Activated CD8-positive, alpha-beta T cell treated with anti-CD3 and anti-CD28 coated beads for 36 hours (primary cell): Measurements from ENCODE around the gene FGF18. TPM values are rescaled to one million over a fixed set of nuclear protein-coding genes. Genes with fewer than 3 reads are reported as not detected.

Source experiments
- ATAC-seq: fragments of 200-7000 bp; cut with Tn5 transposase; one replicate; pipeline ENCODE4 v1.10.0; 2021; ENCODE audit warnings: mild to moderate bottlenecking, moderate library complexity
- CTCF ChIA-PET: fragments of 350-600 bp; sonication (Branson Sonifier 250); formaldehyde crosslinking; loops from one replicate; lab custom pipeline; 2021; ENCODE audit warnings: antibody characterized with exemption; lab: Charles Lee
- POLR2A ChIA-PET: fragments of 350-600 bp; sonication (Branson Sonifier 250); formaldehyde crosslinking; loops from one replicate; lab custom pipeline; 2021; ENCODE audit warnings: antibody characterized with exemption; lab: Charles Lee
- DNase-seq: peaks from one replicate; pipeline ENCODE4 v3.0.0-alpha.2; 2020
- H3K27ac Mint-ChIP-seq: one replicate; pipeline ENCODE4 v1.8.0; 2021; ENCODE audit warnings: mild to moderate bottlenecking, mixed read lengths
- H3K27me3 Mint-ChIP-seq: one replicate; pipeline ENCODE4 v1.8.0; 2021; ENCODE audit warnings: mixed read lengths
- H3K36me3 Mint-ChIP-seq: one replicate; pipeline ENCODE4 v1.8.0; 2021; ENCODE audit warnings: low read depth, mixed read lengths
- H3K4me1 Mint-ChIP-seq: one replicate; pipeline ENCODE4 v1.8.0; 2021; ENCODE audit warnings: low read depth, mixed read lengths
- H3K4me3 Mint-ChIP-seq: one replicate; pipeline ENCODE4 v1.8.0; 2021; ENCODE audit warnings: mild to moderate bottlenecking, moderate library complexity, mixed read lengths
- H3K9me3 Mint-ChIP-seq: one replicate; pipeline ENCODE4 v1.8.0; 2021; ENCODE audit warnings: mixed read lengths
- CTCF ChIP-seq: fragments of 200-600 bp; IDR thresholded peaks from one replicate; pipeline ENCODE4 v1.8.0; 2022; ENCODE audit warnings: antibody characterized with exemption, mild to moderate bottlenecking
- intact Hi-C: fragments of 100-400 bp; cut with micrococcal nuclease; formaldehyde crosslinking; loops from one replicate; pipeline ENCODE4 v1.10.0; 2022
- total RNA-seq, 2 experiments: library from RNA; stranded (reverse); gene quantifications; one replicate each; pipeline ENCODE4 v1.2.3, GENCODE V29; 2021

FGF18 gene
- total RNA-seq, 2 experiments from 2014 or later = 0.18 TPM; not detected in 1

- intact Hi-C loops = no loop called here
- ATAC-seq (no peak), DNase-seq (no peak)
- H3K4me3 Mint-ChIP-seq = no peak overlapping the region
- no peaks in the 10 kb centered on the region for H3K9me3 Mint-ChIP-seq
- H3K27ac Mint-ChIP-seq = no peak overlapping the region
- no peak for TF ChIP-seq CTCF
- peaks cover 2% of the 10 kb centered on the region for H3K4me1 Mint-ChIP-seq
- H3K36me3 Mint-ChIP-seq = no peaks in the 10 kb centered on the region
- CTCF ChIA-PET = no interaction called here
- peaks cover 21% of the 10 kb centered on the region for H3K27me3 Mint-ChIP-seq
- POLR2A ChIA-PET = no interaction called here
Measured at GRCh38 chr5:171455522-171455921, 36.1 kb downstream of the FGF18 start.

- Mint-ChIP-seq H3K27me3 (peaks cover 15% of the 10 kb centered on the region), H3K36me3 (no peaks in the 10 kb centered on the region), H3K4me3 (no peak overlapping the region), H3K9me3 (no peaks in the 10 kb centered on the region), H3K4me1 (no peaks in the 10 kb centered on the region), H3K27ac (no peak overlapping the region)
- no peak for ATAC-seq
- ChIA-PET POLR2A (interaction anchor here (1.1 kb wide), 1 partner anchor 44 kb away, joined by 3 read pairs; no protein-coding TSS in a partner anchor), CTCF (no interaction called here)
- DNase-seq = no peak
- intact Hi-C loops = no loop called here
- TF ChIP-seq CTCF = no peak
Measured at GRCh38 chr5:171457208-171457981, 37.9 kb downstream of the FGF18 start.

- POLR2A ChIA-PET = interaction anchor here (0.7 kb wide), 1 partner anchor 10 kb away, joined by 4 read pairs; no protein-coding TSS in a partner anchor
- Mint-ChIP-seq H3K4me3 (no peak overlapping the region), H3K36me3 (no peaks in the 10 kb centered on the region), H3K4me1 (no peaks in the 10 kb centered on the region), H3K27ac (no peak overlapping the region), H3K27me3 (peaks cover 11% of the 10 kb centered on the region), H3K9me3 (no peaks in the 10 kb centered on the region)
- ATAC-seq (no peak), DNase-seq (no peak)
- no peak for TF ChIP-seq CTCF
- intact Hi-C loops = no loop called here
- CTCF ChIA-PET = no interaction called here
Measured at GRCh38 chr5:171459839-171460238, 40.4 kb downstream of the FGF18 start.

- Mint-ChIP-seq H3K4me1 (no peaks in the 10 kb centered on the region), H3K36me3 (no peaks in the 10 kb centered on the region), H3K4me3 (no peak overlapping the region), H3K27me3 (peaks cover 22% of the 10 kb centered on the region), H3K27ac (no peak overlapping the region), H3K9me3 (no peaks in the 10 kb centered on the region)
- DNase-seq (no peak), ATAC-seq (no peak)
- intact Hi-C loops = no loop called here
- CTCF ChIA-PET = no interaction called here
- POLR2A ChIA-PET = no interaction called here
- no peak for TF ChIP-seq CTCF
Measured at GRCh38 chr5:171462136-171462927, 42.9 kb downstream of the FGF18 start.
